HepG2 (cell line): Measurements from ENCODE around the gene WDR18. TPM values are rescaled to one million over a fixed set of nuclear protein-coding genes. Genes with fewer than 3 reads are reported as not detected.
A peak's percentile ranks its signal among the peaks of the same experiment; 100 is the strongest.

Experiments used
- ATAC-seq: fragments of 200-7000 bp; cut with Tn5 transposase; 3 replicates; pipeline ENCODE4 v1.9.1; 2020; ENCODE audit warnings: mild to moderate bottlenecking, moderate library complexity
- BruUV-seq: library from RNA; stranded (reverse); fragments of 400-500 nt; replicated peaks from 2 replicates; lab custom pipeline; 2021; lab: Mats Ljungman, UMichigan
- CTCF ChIA-PET: fragments of 300-600 bp; formaldehyde crosslinking; extraction: SDS; loops from one replicate; lab custom pipeline; 2021; ENCODE audit warnings: low total read pairs, inconsistent platforms, low intra/inter-chr PET ratio; lab: Yijun Ruan, JAX
- POLR2A ChIA-PET: fragments of 350-600 bp; sonication (Branson Sonifier 250); formaldehyde crosslinking; loops from one replicate; lab custom pipeline; 2020; ENCODE audit warnings: antibody characterized with exemption, inconsistent platforms; lab: Yijun Ruan, JAX
- DNase-seq: peaks from one replicate; pipeline ENCODE4 v3.0.0-alpha.2; 2015; ENCODE audit warnings: low spot score
- FAIRE-seq: peaks from 3 replicates; lab custom pipeline; 2011; peaks lifted over from hg19 to GRCh38; lab: Jason Lieb, UNC
- H2AFZ ChIP-seq: one replicate; pipeline ENCODE4 v1.6.1; 2011; ENCODE audit warnings: low read length, inconsistent platforms
- H3K27ac ChIP-seq: fragments of 300-600 bp; 3 replicates; pipeline ENCODE4 v1.8.0; 2011; ENCODE audit warnings: mixed run types, mild to moderate bottlenecking, mixed read lengths, low read length, inconsistent platforms; ENCODE audit not compliant: insufficient read depth; ENCODE audit errors: extremely low read length
- H3K27me3 ChIP-seq, 2 experiments: fragments of 200-600 bp in 1 of 2; 2 replicates in 1 of 2; 3 replicates in 1 of 2; pipeline versions ENCODE4 v1.6.0 to v1.8.0; 2011; ENCODE audit warnings: low read length in 2 of 2, mild to moderate bottlenecking in 2 of 2, moderate library complexity in 2 of 2, inconsistent platforms in 1 of 2; ENCODE audit not compliant: insufficient read depth in 2 of 2, control insufficient read depth in 1 of 2
- H3K36me3 ChIP-seq, 2 experiments: fragments of 200-600 bp in 1 of 2; replicated peaks in 1 of 2; 2 replicates in 1 of 2; 3 replicates in 1 of 2; pipeline versions ENCODE4 v1.5.1 to v1.8.0; 2011; ENCODE audit warnings: low read length in 2 of 2, inconsistent platforms in 1 of 2; ENCODE audit not compliant: insufficient read depth in 2 of 2, control insufficient read depth in 1 of 2
- H3K4me1 ChIP-seq: 2 replicates; pipeline ENCODE4 v1.5.1; 2012; ENCODE audit warnings: low read length, inconsistent platforms; ENCODE audit not compliant: insufficient read depth
- H3K4me2 ChIP-seq: 2 replicates; pipeline ENCODE4 v1.6.0; 2011; ENCODE audit warnings: low read depth, low read length, inconsistent platforms
- H3K4me3 ChIP-seq, 3 experiments: fragments of 200-600 bp in 1 of 3; sonication (generic), shearing (Covaris generic) in 1 of 3; replicated peaks in 1 of 3; 2 replicates each; pipeline ENCODE4 v1.5.1; 2011 to 2016; ENCODE audit warnings: low read length in 3 of 3, inconsistent platforms in 2 of 3, low read depth in 2 of 3, mild to moderate bottlenecking in 2 of 3, control low read depth in 1 of 3, mixed read lengths in 1 of 3; ENCODE audit not compliant: insufficient read depth in 1 of 3
- H3K79me2 ChIP-seq: one replicate; pipeline ENCODE4 v1.6.1; 2011; ENCODE audit warnings: low read length, inconsistent platforms; ENCODE audit not compliant: insufficient read depth
- H3K9ac ChIP-seq: 2 replicates; pipeline ENCODE4 v1.6.0; 2011; ENCODE audit warnings: mild to moderate bottlenecking, low read depth, low read length, inconsistent platforms; ENCODE audit not compliant: insufficient read depth
- H3K9me3 ChIP-seq: 2 replicates; pipeline ENCODE4 v1.5.1; 2012; ENCODE audit warnings: mild to moderate bottlenecking, low read length
- H4K20me1 ChIP-seq: 2 replicates; pipeline ENCODE4 v1.6.0; 2011; ENCODE audit warnings: inconsistent platforms, mild to moderate bottlenecking, low read length, moderate library complexity; ENCODE audit not compliant: insufficient read depth
- ATF4 ChIP-seq, 2 experiments: fragments of 450-650 bp in 1 of 2; sonication (generic) in 1 of 2; formaldehyde crosslinking; IDR thresholded peaks; 2 replicates each; pipeline versions ENCODE4 v1.5.0 to v1.8.0; 2020 to 2022; ENCODE audit warnings: mild to moderate bottlenecking in 1 of 2, missing genetic modification reagents in 1 of 2
- FOXA3 ChIP-seq: IDR thresholded peaks from 2 replicates; pipeline ENCODE4 v1.6.1; 2016; ENCODE audit warnings: missing genetic modification reagents, missing compliant biosample characterization
- JUND ChIP-seq: sonication (generic); formaldehyde crosslinking; IDR thresholded peaks from 2 replicates; pipeline ENCODE4 v1.8.0; 2022; ENCODE audit warnings: mild to moderate bottlenecking, missing genetic modification reagents
- NFYC ChIP-seq: IDR thresholded peaks from 2 replicates; pipeline ENCODE4 v1.6.1; 2016; ENCODE audit warnings: missing genetic modification reagents, missing compliant biosample characterization
- POLR2AphosphoS5 ChIP-seq: IDR thresholded peaks from 2 replicates; pipeline ENCODE4 v1.6.1; 2012; ENCODE audit warnings: low read depth, low read length
- RAD51 ChIP-seq: fragments of 450-650 bp; IDR thresholded peaks from 2 replicates; pipeline ENCODE4 v1.6.1; 2016; ENCODE audit warnings: borderline replicate concordance
- RBFOX2 ChIP-seq: fragments of 200-400 bp; formaldehyde crosslinking; IDR thresholded peaks from 2 replicates; pipeline ENCODE4 v1.6.1; 2017; ENCODE audit warnings: low read depth, mild to moderate bottlenecking, low read length
- RXRA ChIP-seq: sonication (generic); formaldehyde crosslinking; IDR thresholded peaks from 2 replicates; pipeline ENCODE4 v1.5.1; 2020; ENCODE audit warnings: missing genetic modification reagents
- SYNCRIP ChIP-seq: fragments of 200-400 bp; formaldehyde crosslinking; IDR thresholded peaks from 2 replicates; pipeline ENCODE4 v1.6.1; 2018; ENCODE audit warnings: mild to moderate bottlenecking, low read depth, low read length; ENCODE audit not compliant: insufficient read depth
- TARDBP ChIP-seq: sonication (generic); formaldehyde crosslinking; IDR thresholded peaks from 2 replicates; pipeline ENCODE4 v1.8.0; 2022; ENCODE audit warnings: mild to moderate bottlenecking, missing genetic modification reagents
- TFDP1 ChIP-seq: IDR thresholded peaks from 2 replicates; pipeline ENCODE4 v1.6.1; 2016; ENCODE audit warnings: missing compliant biosample characterization, missing genetic modification reagents, borderline replicate concordance
- ZBTB7A ChIP-seq: sonication (generic); formaldehyde crosslinking; IDR thresholded peaks from 2 replicates; pipeline ENCODE4 v1.8.0; 2022; ENCODE audit warnings: mild to moderate bottlenecking, missing genetic modification reagents
- ZFX ChIP-seq: sonication (generic); formaldehyde crosslinking; IDR thresholded peaks from 2 replicates; pipeline ENCODE4 v1.4.0; 2020; ENCODE audit warnings: mild to moderate bottlenecking, low read depth, missing genetic modification reagents, moderate library complexity
- ZKSCAN8 ChIP-seq: IDR thresholded peaks from 2 replicates; pipeline ENCODE4 v1.6.1; 2016; ENCODE audit warnings: borderline replicate concordance, missing genetic modification reagents, missing compliant biosample characterization
- ZNF281 ChIP-seq: sonication (generic); formaldehyde crosslinking; IDR thresholded peaks from 2 replicates; pipeline ENCODE4 v1.4.0; 2020; ENCODE audit warnings: missing genetic modification reagents, borderline replicate concordance
- ZNF33B ChIP-seq: sonication (generic); formaldehyde crosslinking; IDR thresholded peaks from 2 replicates; pipeline ENCODE4 v1.5.1; 2020; ENCODE audit warnings: mild to moderate bottlenecking, missing genetic modification reagents
- ZNF343 ChIP-seq: sonication (generic); formaldehyde crosslinking; IDR thresholded peaks from 2 replicates; pipeline ENCODE4 v1.4.0; 2020; ENCODE audit warnings: mild to moderate bottlenecking, missing genetic modification reagents
- ZNF44 ChIP-seq: sonication (generic); formaldehyde crosslinking; IDR thresholded peaks from 2 replicates; pipeline ENCODE4 v1.5.1; 2020; ENCODE audit warnings: mild to moderate bottlenecking, missing genetic modification reagents
- ZNF556 ChIP-seq: sonication (generic); formaldehyde crosslinking; IDR thresholded peaks from 2 replicates; pipeline ENCODE4 v1.4.0; 2020; ENCODE audit warnings: mild to moderate bottlenecking, missing genetic modification reagents, borderline replicate concordance
- ZNF558 ChIP-seq: sonication (generic); formaldehyde crosslinking; IDR thresholded peaks from 2 replicates; pipeline ENCODE4 v1.9.0; 2022; ENCODE audit warnings: mild to moderate bottlenecking, missing genetic modification reagents, borderline replicate concordance
- ZNF572 ChIP-seq: sonication (generic); formaldehyde crosslinking; IDR thresholded peaks from 2 replicates; pipeline ENCODE4 v1.5.1; 2020; ENCODE audit warnings: mild to moderate bottlenecking, missing genetic modification reagents
- WGBS: methylation state at CpG from one replicate; pipeline ENCODE4 v1.1.6; 2017; ENCODE audit warnings: low lambda C conversion rate; 5-methylcytosine and 5-hydroxymethylcytosine counted together
- in situ Hi-C: cut with HindIII; loops from 2 replicates; pipeline ENCODE4 v1.10.0; 2017; ENCODE audit warnings: low pct_unique_long_range_greater_than_20kb; ENCODE audit not compliant: extremely low pct_ligation_motif_present
- intact Hi-C: fragments of 100-400 bp; cut with micrococcal nuclease; formaldehyde crosslinking; loops from one replicate; pipeline ENCODE4 v1.10.0; 2022; ENCODE audit not compliant: unreplicated experiment
- polyA plus RNA-seq, 8 experiments: library from polyadenylated mRNA; depleted of rRNA in 3 of 8; stranded (reverse) in 7 of 8; unstranded in 1 of 8; fragments of >200 nt; fragmentation: Illumina TruSeq in 4 of 8; extraction: Trizol in 4 of 8; gene quantifications; 2 replicates each; pipeline versions ENCODE4 v1.2.1 to v1.2.3, GENCODE V29; 2011 to 2016; ENCODE audit warnings: low read depth in 4 of 8, missing spikeins in 1 of 8, mixed read lengths in 1 of 8; ENCODE audit not compliant: insufficient read depth in 1 of 8
- total RNA-seq, 5 experiments: library from RNA; depleted of rRNA; stranded (reverse); fragments of >200 nt; fragmentation: Illumina TruSeq; extraction: Trizol; gene quantifications; 2 replicates each; pipeline ENCODE4 v1.2.3, GENCODE V29; 2016; ENCODE audit warnings: low read depth in 1 of 5

Gene WDR18
- total and polyA plus RNA-seq, 2 of the 13 experiments (the other 11 are each of a cell fraction or from before 2014, with no cell fraction given), result 36.4 to 47.6 TPM

GRCh38 chr19:954272-954671 is 29.9 kb upstream of the WDR18 start:
- no TSS peak for BruUV-seq
- 95% methylated on average over 14 of the region's 14 CpGs for WGBS
- Histone ChIP-seq H2AFZ (no peak overlapping the region), H3K9ac (peak overlapping the region; percentile 92; the same call in 1 of the 2 replicates), H3K9me3 (no peaks in the 10 kb centered on the region), H3K4me2 (peak overlapping the region; percentile 86; the same call in 1 of the 2 replicates), H3K4me3 (no peak overlapping the region; a peak in 1 of 6 replicates), H3K36me3 (peaks cover 7 to 8% of the 10 kb centered on the region in 2 experiments; a peak in 4 of 5 replicates), H3K4me1 (peaks cover 85% of the 10 kb centered on the region), H4K20me1 (no peaks in the 10 kb centered on the region), H3K27me3 (no peaks in the 10 kb centered on the region), H3K27ac (peak overlapping the region; percentile 99), H3K79me2 (peaks cover 68% of the 10 kb centered on the region)
- CTCF ChIA-PET, result no interaction called here
- intact Hi-C loops, result no loop called here
- FAIRE-seq (no peak), DNase-seq (no peak), ATAC-seq (no peak)
- POLR2A ChIA-PET, result interaction anchor here (0.7 to 4.8 kb wide), 4 partner anchors 7 to 176 kb away, joined by 4 to 50 read pairs (median 44); no protein-coding TSS in a partner anchor
- in situ Hi-C loops, result no loop called here
- TF ChIP-seq ATF4 (CRISPR knock-in tag; IDR thresholded peaks at IDR 0.05) (no peak), ZNF572 (CRISPR knock-in tag) (no peak), POLR2AphosphoS5 (no peak), ZNF343 (CRISPR knock-in tag) (no peak), SYNCRIP (no peak), TFDP1 (no peak), JUND (CRISPR knock-in tag) (no peak), ZNF558 (CRISPR knock-in tag) (no peak), RBFOX2 (0 out of 2 replicates have a peak, but pooled peaks have one; percentile 10), RAD51 (no peak), ZBTB7A (peak; percentile 70; the same call in 1 of the 2 replicates), ZNF33B (no peak), ZNF44 (no peak), TARDBP (CRISPR knock-in tag) (0 out of 2 replicates have a peak, but pooled peaks have one; percentile 6), ZKSCAN8 (peak; percentile 77; the same call in 1 of the 2 replicates), ZNF556 (CRISPR knock-in tag) (no peak), ZNF281 (CRISPR knock-in tag) (no peak), ZFX (CRISPR knock-in tag) (no peak), FOXA3 (no peak), NFYC (CRISPR knock-in tag) (no peak), RXRA (CRISPR knock-in tag) (no peak)
